Stimulated activated naive B cell treated with anti-CD40 and anti-IgM and Interleukin-4, amounts not matched to agents 10 μg/mL and 1 μg/mL and 100 μg/mL, for 72 hours (primary cell): ENCODE results near the gene MTCL3.

ENCODE experiments used
- ATAC-seq, 2 donors: fragments of 150-1000 bp; cut with Tn5 transposase; replicated peaks; 2 replicates each; pipeline ENCODE4 v1.10.0; 2021; ENCODE audit warnings: moderate library complexity in 1 of 2
- DNase-seq: peaks from one replicate; pipeline ENCODE4 v3.0.0; 2021
- H3K27ac Mint-ChIP-seq: one replicate; pipeline ENCODE4 v1.8.0; 2022; ENCODE audit warnings: mild to moderate bottlenecking, mixed read lengths
- H3K27me3 Mint-ChIP-seq, 2 donors: one replicate each; pipeline ENCODE4 v1.8.0; 2022; ENCODE audit warnings: mixed read lengths in 2 of 2
- H3K36me3 Mint-ChIP-seq, 2 donors: one replicate each; pipeline ENCODE4 v1.8.0; 2022; ENCODE audit warnings: mixed read lengths in 2 of 2, mild to moderate bottlenecking in 1 of 2
- H3K4me1 Mint-ChIP-seq, 2 donors: one replicate each; pipeline ENCODE4 v1.8.0; 2022; ENCODE audit warnings: mixed read lengths in 2 of 2, mild to moderate bottlenecking in 1 of 2
- H3K4me3 Mint-ChIP-seq, 2 donors: one replicate each; pipeline ENCODE4 v1.8.0; 2022; ENCODE audit warnings: mild to moderate bottlenecking in 2 of 2, mixed read lengths in 2 of 2, moderate library complexity in 1 of 2
- H3K9me3 Mint-ChIP-seq, 2 donors: one replicate each; pipeline ENCODE4 v1.8.0; 2022; ENCODE audit warnings: mixed read lengths in 2 of 2, mild to moderate bottlenecking in 1 of 2

Gene MTCL3

GRCh38 chr6:127522714-127523113 lies 3.6 kb upstream of the MTCL3 start:
- DNase-seq: no peak
- Mint-ChIP-seq H3K27ac (no peak overlapping the region), H3K27me3 (peaks cover 33 to 47% of the 10 kb centered on the region in 2 donors), H3K4me3 (no peak overlapping the region), H3K9me3 (no peaks in the 10 kb centered on the region), H3K4me1 (peaks cover 6 to 13% of the 10 kb centered on the region in 2 donors), H3K36me3 (peaks cover 0 to 2% of the 10 kb centered on the region in 2 donors)
- no peak for ATAC-seq

- H3K27ac Mint-ChIP-seq: no peak overlapping the region
- no peak for ATAC-seq
- H3K9me3 Mint-ChIP-seq: no peaks in the 10 kb centered on the region
- H3K27me3 Mint-ChIP-seq: peaks cover 43 to 54% of the 10 kb centered on the region in 2 donors
- H3K36me3 Mint-ChIP-seq: peaks cover 0 to 2% of the 10 kb centered on the region in 2 donors
- no peak for DNase-seq
- no peak overlapping the region for H3K4me3 Mint-ChIP-seq
- peaks cover 16 to 27% of the 10 kb centered on the region in 2 donors for H3K4me1 Mint-ChIP-seq
Observed at GRCh38 chr6:127520066-127520465, 931 bp upstream of the MTCL3 start.

- Mint-ChIP-seq H3K27ac (peak overlapping the region; percentile 2), H3K27me3 (peaks cover 49 to 55% of the 10 kb centered on the region in 2 donors), H3K4me1 (peaks cover 20 to 33% of the 10 kb centered on the region in 2 donors), H3K4me3 (peak overlapping the region; percentile 54 to 59), H3K9me3 (no peaks in the 10 kb centered on the region), H3K36me3 (peaks cover 0 to 2% of the 10 kb centered on the region in 2 donors)
- DNase-seq: no peak
- no peak for ATAC-seq
Observed at GRCh38 chr6:127519469-127519785, 292 bp upstream of the MTCL3 start.

GRCh38 chr6:127518191-127518709 lies 885 bp downstream of the MTCL3 start:
- Mint-ChIP-seq H3K27me3 (peaks cover 48 to 55% of the 10 kb centered on the region in 2 donors), H3K36me3 (peaks cover 0 to 2% of the 10 kb centered on the region in 2 donors), H3K9me3 (no peaks in the 10 kb centered on the region), H3K4me3 (peak overlapping the region; percentile 23 to 70), H3K27ac (no peak overlapping the region), H3K4me1 (peaks cover 22 to 36% of the 10 kb centered on the region in 2 donors)
- DNase-seq (no peak), ATAC-seq (no peak)

GRCh38 chr6:127517693-127518092 lies 1.4 kb downstream of the MTCL3 start:
- H3K4me1 Mint-ChIP-seq: peaks cover 22 to 36% of the 10 kb centered on the region in 2 donors
- peaks cover 0 to 2% of the 10 kb centered on the region in 2 donors for H3K36me3 Mint-ChIP-seq
- no peaks in the 10 kb centered on the region for H3K9me3 Mint-ChIP-seq
- H3K4me3 Mint-ChIP-seq: no peak overlapping the region
- H3K27me3 Mint-ChIP-seq: peaks cover 48 to 55% of the 10 kb centered on the region in 2 donors
- ATAC-seq: no peak
- H3K27ac Mint-ChIP-seq: no peak overlapping the region
- DNase-seq: no peak

- peaks cover 0 to 2% of the 10 kb centered on the region in 2 donors for H3K36me3 Mint-ChIP-seq
- H3K27me3 Mint-ChIP-seq: peaks cover 44 to 50% of the 10 kb centered on the region in 2 donors
- H3K4me3 Mint-ChIP-seq: peak overlapping the region; percentile 84 to 85
- no peak overlapping the region for H3K27ac Mint-ChIP-seq
- H3K9me3 Mint-ChIP-seq: no peaks in the 10 kb centered on the region
- peak; percentile 27 for DNase-seq
- ATAC-seq: peak; percentile 71
- H3K4me1 Mint-ChIP-seq: peaks cover 22 to 36% of the 10 kb centered on the region in 2 donors
Observed at GRCh38 chr6:127516662-127517273, 2.4 kb downstream of the MTCL3 start.

GRCh38 chr6:127515794-127516661 lies 3.1 kb downstream of the MTCL3 start:
- H3K27me3 Mint-ChIP-seq: peaks cover 37 to 44% of the 10 kb centered on the region in 2 donors
- H3K36me3 Mint-ChIP-seq: peaks cover 0 to 2% of the 10 kb centered on the region in 2 donors
- H3K4me3 Mint-ChIP-seq: peak overlapping the region; percentile 84 to 85
- no peaks in the 10 kb centered on the region for H3K9me3 Mint-ChIP-seq
- DNase-seq: peak; percentile 48
- H3K4me1 Mint-ChIP-seq: peaks cover 22 to 36% of the 10 kb centered on the region in 2 donors
- peak overlapping the region; percentile 26 for H3K27ac Mint-ChIP-seq
- peak; percentile 76 to 80 for ATAC-seq

- peak overlapping the region; percentile 74 for H3K27ac Mint-ChIP-seq
- H3K36me3 Mint-ChIP-seq: peaks cover 0 to 2% of the 10 kb centered on the region in 2 donors
- H3K9me3 Mint-ChIP-seq: no peaks in the 10 kb centered on the region
- H3K27me3 Mint-ChIP-seq: peaks cover 37 to 51% of the 10 kb centered on the region in 2 donors
- H3K4me1 Mint-ChIP-seq: peaks cover 22 to 36% of the 10 kb centered on the region in 2 donors
- DNase-seq (peak; percentile 1), ATAC-seq (peak; percentile 11 to 18)
- peak overlapping the region; percentile 84 to 85 for H3K4me3 Mint-ChIP-seq
Observed at GRCh38 chr6:127515234-127515793, 3.8 kb downstream of the MTCL3 start.

- ATAC-seq (no peak), DNase-seq (no peak)
- H3K4me1 Mint-ChIP-seq: peaks cover 22 to 36% of the 10 kb centered on the region in 2 donors
- H3K4me3 Mint-ChIP-seq: peak overlapping the region; percentile 84 to 85
- H3K36me3 Mint-ChIP-seq: peaks cover 0 to 2% of the 10 kb centered on the region in 2 donors
- peaks cover 0 to 2% of the 10 kb centered on the region in 2 donors for H3K9me3 Mint-ChIP-seq
- peaks cover 37 to 56% of the 10 kb centered on the region in 2 donors for H3K27me3 Mint-ChIP-seq
- H3K27ac Mint-ChIP-seq: no peak overlapping the region
Observed at GRCh38 chr6:127514773-127515227, 4.3 kb downstream of the MTCL3 start.

GRCh38 chr6:127514179-127514772 lies 4.9 kb downstream of the MTCL3 start:
- Mint-ChIP-seq H3K4me1 (peaks cover 22 to 33% of the 10 kb centered on the region in 2 donors), H3K36me3 (peaks cover 0 to 2% of the 10 kb centered on the region in 2 donors), H3K4me3 (peak overlapping the region in 1 of 2 donors; percentile 84), H3K27me3 (peaks cover 34 to 57% of the 10 kb centered on the region in 2 donors), H3K27ac (no peak overlapping the region), H3K9me3 (peaks cover 0 to 2% of the 10 kb centered on the region in 2 donors)
- DNase-seq: no peak
- no peak for ATAC-seq

- no peak overlapping the region for H3K27ac Mint-ChIP-seq
- H3K4me1 Mint-ChIP-seq: peaks cover 16 to 25% of the 10 kb centered on the region in 2 donors
- ATAC-seq (no peak), DNase-seq (no peak)
- H3K36me3 Mint-ChIP-seq: no peaks in the 10 kb centered on the region
- no peak overlapping the region for H3K4me3 Mint-ChIP-seq
- peaks cover 25 to 56% of the 10 kb centered on the region in 2 donors for H3K27me3 Mint-ChIP-seq
- peaks cover 0 to 2% of the 10 kb centered on the region in 2 donors for H3K9me3 Mint-ChIP-seq
Observed at GRCh38 chr6:127513425-127513824, 5.7 kb downstream of the MTCL3 start.

- Mint-ChIP-seq H3K9me3 (peaks cover 0 to 2% of the 10 kb centered on the region in 2 donors), H3K4me3 (no peak overlapping the region), H3K27ac (no peak overlapping the region), H3K4me1 (peaks cover 10 to 15% of the 10 kb centered on the region in 2 donors), H3K27me3 (peaks cover 14 to 45% of the 10 kb centered on the region in 2 donors), H3K36me3 (no peaks in the 10 kb centered on the region)
- DNase-seq: no peak
- no peak for ATAC-seq
Observed at GRCh38 chr6:127510876-127511275, 8.3 kb downstream of the MTCL3 start.

- H3K27me3 Mint-ChIP-seq: peaks cover 0 to 25% of the 10 kb centered on the region in 2 donors
- DNase-seq (no peak), ATAC-seq (no peak)
- H3K4me3 Mint-ChIP-seq: no peak overlapping the region
- H3K27ac Mint-ChIP-seq: no peak overlapping the region
- peaks cover 0 to 2% of the 10 kb centered on the region in 2 donors for H3K9me3 Mint-ChIP-seq
- no peaks in the 10 kb centered on the region for H3K36me3 Mint-ChIP-seq
- no peaks in the 10 kb centered on the region for H3K4me1 Mint-ChIP-seq
Observed at GRCh38 chr6:127506894-127507293, 12.2 kb downstream of the MTCL3 start.

GRCh38 chr6:127503022-127503421 lies 16.1 kb downstream of the MTCL3 start:
- Mint-ChIP-seq H3K27ac (no peak overlapping the region), H3K4me1 (no peaks in the 10 kb centered on the region), H3K9me3 (no peaks in the 10 kb centered on the region), H3K4me3 (no peak overlapping the region), H3K27me3 (no peaks in the 10 kb centered on the region), H3K36me3 (no peaks in the 10 kb centered on the region)
- DNase-seq: no peak
- no peak for ATAC-seq
